ENCODE data around the gene PNMA8C.
"Not testable (repeated sequence)": the region's sequence is repeated elsewhere in the genome, so short reads cannot be mapped to it uniquely, and the experiment has no call there.

Gene PNMA8C

DNA sequence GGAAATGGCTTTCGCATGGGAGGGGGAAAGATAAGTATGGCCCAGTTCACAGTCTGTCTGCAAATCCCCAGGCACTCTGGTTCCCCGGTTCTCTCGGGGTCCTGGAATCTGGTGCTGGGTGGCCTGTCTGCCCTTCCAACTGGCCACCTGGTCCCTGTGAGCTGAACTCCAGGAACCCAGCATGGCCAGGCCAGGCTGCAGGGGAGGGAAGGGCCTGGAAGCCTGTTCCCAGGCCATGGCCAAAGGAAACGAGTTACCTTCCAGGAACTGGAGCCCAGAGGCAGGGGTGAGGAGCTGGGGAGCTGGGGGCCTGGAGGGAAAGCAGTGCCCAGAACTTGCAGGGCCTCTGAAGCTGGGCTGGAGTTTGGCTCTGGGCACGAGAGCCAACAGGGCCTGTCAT is 19.1 kb upstream of the PNMA8C start:
- DNase-seq, result peak in 1 of 58 donors; percentile 21

DNA sequence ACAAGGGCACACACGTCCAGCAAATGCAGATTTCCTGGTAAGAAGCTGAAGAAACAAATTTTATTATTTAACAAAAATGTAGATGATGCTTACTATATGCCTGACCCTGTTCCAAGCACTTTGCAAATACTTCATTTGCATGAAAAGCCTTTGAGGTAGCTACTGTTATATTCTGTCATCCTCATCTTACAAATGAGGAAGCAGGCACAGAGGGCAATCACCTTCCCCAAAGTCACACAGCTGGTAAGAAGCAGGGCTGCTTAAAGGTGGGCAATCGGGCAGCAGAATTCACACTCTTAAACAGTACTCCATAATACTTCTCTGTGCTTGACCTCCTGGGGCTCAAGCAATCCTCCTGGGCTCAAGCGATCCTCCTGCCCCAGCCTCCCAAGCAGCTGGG is 18.3 kb upstream of the PNMA8C start:
- DNase-seq, result no peak

- no peak for DNase-seq
Measured at GRCh38 chr19:46446021-46446420, 17.3 kb upstream of the PNMA8C start.

DNA sequence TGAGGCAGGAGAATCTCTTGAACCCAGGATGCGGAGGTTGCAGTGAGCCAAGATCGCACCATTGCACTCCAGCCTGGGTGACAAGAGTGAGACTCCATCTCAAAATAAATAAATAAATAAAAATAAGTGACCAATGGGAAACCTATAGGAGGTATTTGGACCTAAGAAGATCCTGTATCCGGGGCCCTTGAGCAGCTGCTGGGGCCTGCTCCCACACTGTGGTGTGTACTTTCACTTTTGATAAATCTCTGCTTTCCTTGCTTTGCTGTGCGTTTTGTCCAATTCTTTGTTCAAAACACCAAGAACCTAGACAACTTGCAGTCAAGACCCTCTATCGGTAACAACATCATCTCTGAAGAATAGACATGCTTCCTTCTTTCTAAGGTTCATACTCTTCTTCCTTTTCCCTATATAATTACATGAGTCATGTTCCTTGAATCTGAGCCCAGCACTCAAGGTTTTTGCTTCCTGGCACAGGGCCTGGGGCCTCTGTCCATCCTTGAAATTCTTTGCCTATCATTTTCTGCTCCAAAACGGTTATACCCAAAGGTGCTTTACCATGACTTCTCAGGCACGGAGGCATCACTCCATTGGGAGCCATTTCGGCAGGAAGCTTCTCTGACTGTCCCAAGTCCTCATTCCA is 14.2 kb upstream of the PNMA8C start:
- DNase-seq, result no peak

- DNase-seq, result no peak
Measured at GRCh38 chr19:46441866-46442265, 13.1 kb upstream of the PNMA8C start.

DNA sequence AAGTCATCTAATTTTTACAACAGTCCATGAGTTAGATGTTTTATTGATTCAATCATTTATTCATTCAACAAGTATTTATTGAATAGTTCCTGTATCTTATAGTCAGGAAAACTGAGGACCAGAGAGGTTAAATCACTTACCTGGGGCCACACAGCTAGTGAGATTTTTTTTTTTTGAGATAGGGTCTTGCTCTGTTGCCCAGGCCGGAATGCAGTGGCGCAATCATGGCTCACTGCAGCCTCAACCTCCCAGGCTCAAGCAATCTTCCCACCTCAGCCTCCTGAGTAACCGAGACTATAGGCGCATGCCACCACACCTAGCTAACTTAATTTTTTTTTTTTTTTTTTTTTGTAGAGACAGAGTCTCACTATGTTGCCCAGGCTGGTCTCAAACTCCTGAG is 7.0 kb upstream of the PNMA8C start:
- not testable (repeated sequence) for DNase-seq

- DNase-seq, result peak in 45 of 58 donors; percentile 15 to 90 (median 53)
Measured at GRCh38 chr19:46435009-46435408, 6.3 kb upstream of the PNMA8C start.

GRCh38 chr19:46433470-46433869 is 4.7 kb upstream of the PNMA8C start:
- not testable (repeated sequence) for DNase-seq

- DNase-seq, result no peak
Measured at GRCh38 chr19:46431824-46432223, 3.1 kb upstream of the PNMA8C start.

DNA sequence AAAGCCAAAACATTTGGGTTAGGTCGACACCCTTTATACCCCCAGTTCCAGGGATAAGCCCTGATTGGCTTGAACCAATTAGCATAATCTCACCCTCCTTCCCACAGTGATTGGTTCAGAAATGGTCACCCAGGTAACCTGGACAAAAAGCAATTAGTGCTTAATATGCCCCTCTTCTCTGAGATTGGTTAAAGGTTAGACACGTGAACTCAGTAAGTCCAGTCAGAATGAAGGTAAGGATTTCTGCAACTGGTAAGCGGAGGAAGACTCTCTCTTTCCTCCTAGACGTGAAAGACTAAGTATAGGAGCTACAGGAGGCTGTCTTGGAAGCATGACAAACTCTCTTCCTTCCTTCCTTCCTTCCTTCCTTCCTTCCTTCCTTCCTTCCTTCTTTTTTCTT is 1.3 kb upstream of the PNMA8C start:
- DNase-seq, result no peak

DNA sequence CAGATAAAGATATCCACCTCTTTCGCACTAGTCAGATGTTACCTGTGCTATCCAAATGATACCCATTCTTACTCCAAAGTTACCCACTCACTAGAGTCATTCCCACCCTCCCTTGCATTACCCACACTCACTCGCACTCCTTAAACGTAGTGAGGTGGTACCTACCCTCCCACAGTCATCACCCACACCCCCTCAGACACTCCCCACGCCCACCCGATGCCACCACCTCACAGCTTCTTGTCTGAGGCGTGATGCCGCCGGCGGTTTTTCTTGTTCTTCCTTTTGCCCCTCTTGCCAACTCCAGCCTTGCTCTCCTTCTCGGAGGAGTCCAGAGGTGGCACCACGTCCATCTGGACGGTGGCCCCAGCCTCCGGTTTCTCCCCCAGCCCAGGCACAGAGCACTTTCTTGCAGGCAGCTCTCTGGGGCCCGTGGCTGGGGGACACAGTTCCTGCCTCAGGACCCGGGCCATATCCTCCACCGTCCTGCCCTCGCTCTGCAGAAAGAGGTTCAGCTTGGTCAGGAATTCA is 1.2 kb downstream of the PNMA8C start:
- peak in 1 of 58 donors; percentile 26 for DNase-seq

DNA sequence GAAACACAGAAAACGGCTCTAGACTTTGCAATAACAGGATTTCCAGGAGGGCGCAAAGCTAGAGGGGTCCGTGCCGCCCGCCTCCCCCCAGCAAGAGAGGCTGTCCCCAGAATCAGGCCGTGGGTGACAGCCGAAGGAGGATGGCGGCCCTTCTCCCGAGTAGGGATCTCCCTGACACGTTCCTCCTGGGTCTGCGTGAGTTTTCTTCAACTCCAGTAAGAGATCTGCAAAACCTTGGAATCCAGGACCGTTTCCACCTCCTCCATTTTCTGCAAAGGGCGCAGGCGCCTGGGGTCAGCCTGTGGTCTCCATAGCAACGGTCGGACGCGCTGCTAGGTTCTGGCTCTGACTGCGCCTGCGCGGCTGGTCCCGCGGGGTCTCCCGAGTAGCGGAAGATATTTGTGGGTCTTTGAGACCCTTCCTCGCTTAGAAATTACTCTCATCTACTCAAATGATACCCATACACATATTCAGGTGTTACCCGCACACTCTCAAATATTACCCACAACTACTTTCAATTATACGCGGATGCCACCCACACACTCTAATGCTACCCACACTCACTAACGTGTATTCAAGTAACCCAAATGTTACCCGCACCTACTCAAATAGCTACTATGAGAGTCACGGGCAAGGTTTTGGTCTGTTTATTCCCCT is 2.1 kb downstream of the PNMA8C start:
- peak in 55 of 58 donors; percentile 8 to 89 (median 71) for DNase-seq

GRCh38 chr19:46426035-46426505 is 2.7 kb downstream of the PNMA8C start:
- peak in 4 of 58 donors; percentile 50 to 65 (median 54) for DNase-seq

- no peak for DNase-seq
Measured at GRCh38 chr19:46423188-46423587, 5.5 kb downstream of the PNMA8C start.

DNA sequence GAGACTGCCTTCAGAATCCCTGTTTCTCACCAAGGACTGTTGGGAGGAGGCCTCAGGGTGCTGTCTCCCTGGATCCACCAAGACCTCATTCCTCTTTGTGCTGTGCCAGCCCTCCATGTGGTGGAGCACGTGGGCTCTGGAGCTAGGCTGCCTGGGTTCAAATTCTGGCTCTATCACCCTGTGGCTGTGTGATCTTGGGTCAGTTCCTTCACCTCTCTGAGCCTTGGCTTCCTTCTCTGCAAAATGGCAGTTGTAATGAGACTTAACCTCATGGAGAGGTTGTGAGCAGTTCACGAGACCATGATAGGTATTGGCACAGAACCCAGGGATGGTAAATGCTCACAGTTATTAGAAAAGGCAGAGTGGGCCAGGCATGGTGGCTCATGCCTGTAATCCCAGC is 6.4 kb downstream of the PNMA8C start:
- no peak for DNase-seq

DNA sequence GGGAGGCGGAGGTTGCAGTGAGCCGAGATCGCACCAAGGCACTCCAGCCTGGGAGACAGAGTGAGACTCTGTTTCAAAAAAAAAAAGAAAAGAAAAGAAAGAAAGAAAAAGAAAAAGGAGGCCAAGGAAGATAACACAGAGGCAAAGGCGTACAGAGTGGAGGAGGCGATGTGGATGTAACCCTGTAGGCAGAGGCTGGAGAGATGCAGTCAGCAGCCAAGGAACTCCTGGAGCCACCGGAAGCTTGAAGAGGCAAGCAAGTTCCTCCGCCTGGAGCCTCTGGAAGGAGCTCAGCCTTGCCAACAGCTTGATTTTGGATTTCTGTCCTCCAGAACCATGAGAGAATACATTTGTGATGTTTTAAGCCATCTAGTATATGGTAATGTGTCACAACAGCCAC is 8.7 kb downstream of the PNMA8C start:
- DNase-seq, result no peak

DNA sequence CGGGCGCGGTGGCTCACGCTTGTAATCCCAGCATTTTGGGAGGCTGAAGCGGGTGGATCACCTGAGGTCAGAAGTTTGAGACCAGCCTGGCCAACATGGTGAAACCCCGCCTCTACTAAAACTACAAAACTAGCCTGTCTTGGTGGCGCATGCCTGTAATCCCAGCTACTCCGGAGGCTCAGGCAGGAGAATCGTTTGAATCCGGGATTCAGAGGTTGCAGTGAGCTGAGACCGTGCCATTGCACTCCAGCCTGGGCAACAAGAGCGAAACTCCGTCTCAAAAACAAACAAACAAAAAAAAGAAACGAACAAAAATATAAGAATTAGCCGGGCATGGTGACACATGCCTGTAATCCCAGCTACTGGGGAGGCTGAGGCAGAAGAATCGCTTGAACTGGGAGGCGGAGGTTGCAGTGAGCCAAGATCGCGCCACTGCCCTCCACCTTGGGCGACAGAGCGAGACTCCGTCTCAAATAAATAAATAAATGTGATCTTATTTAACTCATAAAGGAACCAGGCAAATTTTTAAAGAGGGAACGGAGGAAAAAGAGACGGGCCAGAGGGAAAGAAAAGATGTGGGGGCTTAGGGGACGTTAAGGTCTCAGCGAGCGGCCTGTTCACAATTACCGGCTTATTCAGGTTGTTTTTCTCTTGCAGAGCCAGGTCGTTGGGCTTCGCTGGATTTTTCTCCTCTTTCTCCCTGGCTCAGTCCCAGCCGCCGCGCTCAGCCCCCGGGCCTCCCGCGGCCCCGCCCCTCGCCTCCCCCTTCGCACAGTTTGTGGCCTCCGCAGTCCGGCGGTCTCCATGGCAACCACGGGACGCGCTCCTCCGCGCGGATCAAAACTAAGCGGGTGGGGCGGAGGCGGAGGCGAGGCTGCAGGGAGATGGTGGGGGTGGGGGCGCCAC is 12.7 kb downstream of the PNMA8C start:
- peak in 57 of 58 donors; percentile 16 to 87 (median 73) for DNase-seq

DNA sequence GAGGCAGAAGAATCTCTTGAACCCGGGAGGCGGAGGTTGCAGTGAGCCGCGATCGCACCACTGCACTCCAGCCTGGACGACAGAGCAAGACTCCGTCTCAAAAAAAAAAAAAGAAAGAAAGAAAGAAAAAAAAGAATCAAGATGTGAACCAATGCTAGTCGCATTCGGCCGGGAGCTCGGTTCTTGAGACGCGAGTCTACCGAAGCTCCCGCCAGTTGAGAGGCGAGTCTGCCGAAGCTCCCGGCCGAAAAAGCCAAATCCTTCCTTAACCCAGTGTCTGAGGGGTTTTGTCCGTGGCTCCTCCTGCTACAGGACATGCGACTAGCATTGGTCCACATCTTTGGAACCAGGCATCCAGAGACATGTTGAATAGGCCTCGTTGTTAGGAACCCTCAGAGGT is 13.8 kb downstream of the PNMA8C start:
- DNase-seq, result not testable (repeated sequence)

- DNase-seq, result peak in 39 of 58 donors; percentile 9 to 73 (median 33)
Measured at GRCh38 chr19:46413262-46414031, 15.3 kb downstream of the PNMA8C start, which contains the start of gene CCDC8. Gene CCDC8 (minus strand): TSS chr19:46413564. CDS start chr19:46412810, 754 bp downstream.

DNA sequence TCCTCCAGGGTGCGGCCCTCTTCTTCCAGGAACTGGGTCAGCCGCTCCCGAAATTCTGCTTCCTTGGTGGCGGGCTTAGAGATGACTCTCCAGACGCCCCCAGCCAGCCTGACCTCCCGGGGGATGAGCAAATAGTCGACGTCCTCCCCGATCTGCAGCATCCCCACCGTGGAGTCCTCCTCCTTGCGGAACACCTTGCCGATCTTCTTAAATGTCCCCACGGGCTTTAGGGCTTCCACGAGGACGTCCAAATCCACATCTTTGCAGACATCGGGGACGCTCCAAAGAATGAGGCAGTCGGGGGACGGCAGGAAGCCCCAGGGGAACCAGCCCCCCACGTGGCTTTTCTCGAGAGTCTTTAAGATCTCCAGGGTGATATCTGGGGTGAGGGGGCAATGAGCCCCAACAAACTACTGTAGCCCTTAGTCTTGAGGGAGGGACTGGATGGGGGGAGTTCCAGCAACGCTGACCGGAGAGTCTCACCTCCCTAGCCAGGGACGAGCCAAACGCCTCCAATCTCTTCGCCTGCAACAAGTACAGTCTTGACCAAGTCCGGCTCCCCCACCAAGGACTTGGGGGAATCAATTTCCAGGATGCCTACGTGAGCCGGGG is 16.0 kb downstream of the PNMA8C start:
- DNase-seq, result no peak

Measured in anterior cingulate cortex (tissue), 58 donors.